SK-N-SH treated with all-trans-retinoic acid at 6 μM for 48 hours (cell line): Measurements from ENCODE around the gene MIEF2.

ENCODE experiments used
- ATAC-seq: fragments of 200-7000 bp; cut with Tn5 transposase; 3 replicates; pipeline ENCODE4 v1.9.1; 2020; ENCODE audit warnings: mild to moderate bottlenecking, moderate library complexity
- ARNTL ChIP-seq: fragments of 450-650 bp; formaldehyde crosslinking; IDR thresholded peaks from 2 replicates; pipeline ENCODE4 v1.5.0; 2020; ENCODE audit warnings: low read depth, mild to moderate bottlenecking, moderate library complexity, borderline replicate concordance
- BACH2 ChIP-seq: fragments of 250-450 bp; sonication (Bioruptor Pico); IDR thresholded peaks from 2 replicates; pipeline ENCODE4 v1.9.0; 2021; ENCODE audit warnings: mild to moderate bottlenecking, borderline replicate concordance
- CSDC2 ChIP-seq: fragments of 250-450 bp; sonication (Bioruptor Pico); IDR thresholded peaks from 2 replicates; pipeline ENCODE4 v1.5.0; 2020; ENCODE audit warnings: mild to moderate bottlenecking, moderate library complexity
- ESRRG ChIP-seq: fragments of 250-450 bp; sonication (Bioruptor Pico); IDR thresholded peaks from 2 replicates; pipeline ENCODE4 v1.6.1; 2021; ENCODE audit warnings: mild to moderate bottlenecking
- ISL1 ChIP-seq: fragments of 250-450 bp; sonication (Bioruptor Pico); IDR thresholded peaks from 2 replicates; pipeline ENCODE4 v2.1.2; 2022; ENCODE audit warnings: mild to moderate bottlenecking, moderate library complexity
- OSR1 ChIP-seq: fragments of 250-450 bp; sonication (Bioruptor Pico); IDR thresholded peaks from 2 replicates; pipeline ENCODE4 v1.8.0; 2022; ENCODE audit warnings: moderate library complexity, mild to moderate bottlenecking, inconsistent platforms
- PATZ1 ChIP-seq: fragments of 250-450 bp; sonication (Bioruptor Pico); IDR thresholded peaks from 2 replicates; pipeline ENCODE4 v1.8.0; 2020; ENCODE audit warnings: mild to moderate bottlenecking, moderate library complexity, borderline replicate concordance
- PPARA ChIP-seq: fragments of 250-450 bp; sonication (Bioruptor Pico); IDR thresholded peaks from 2 replicates; pipeline ENCODE4 v1.5.0; 2020; ENCODE audit warnings: mild to moderate bottlenecking, borderline replicate concordance
- SNAI2 ChIP-seq: fragments of 250-450 bp; sonication (Bioruptor Pico); IDR thresholded peaks from 2 replicates; pipeline ENCODE4 v1.5.0; 2020; ENCODE audit warnings: mild to moderate bottlenecking, moderate library complexity
- TCF4 ChIP-seq: fragments of 250-450 bp; sonication (Bioruptor Pico); IDR thresholded peaks from 2 replicates; pipeline ENCODE4 v1.8.0; 2021; ENCODE audit warnings: mild to moderate bottlenecking, moderate library complexity, borderline replicate concordance
- TOX ChIP-seq: fragments of 250-450 bp; sonication (Bioruptor Pico); IDR thresholded peaks from 2 replicates; pipeline ENCODE4 v1.8.0; 2021; ENCODE audit warnings: mild to moderate bottlenecking, moderate library complexity, borderline replicate concordance
- TSHZ2 ChIP-seq: fragments of 250-450 bp; sonication (Bioruptor Pico); IDR thresholded peaks from 2 replicates; pipeline ENCODE4 v1.5.0; 2020; ENCODE audit warnings: mild to moderate bottlenecking, moderate library complexity
- ZC3H10 ChIP-seq: fragments of 250-450 bp; sonication (Bioruptor Pico); IDR thresholded peaks from 2 replicates; pipeline ENCODE4 v1.5.1; 2021; ENCODE audit warnings: mild to moderate bottlenecking, moderate library complexity
- ZFP3 ChIP-seq: fragments of 250-450 bp; sonication (Bioruptor Pico); IDR thresholded peaks from 2 replicates; pipeline ENCODE4 v1.5.0; 2020; ENCODE audit warnings: mild to moderate bottlenecking, moderate library complexity
- ZFP30 ChIP-seq: fragments of 450-650 bp; formaldehyde crosslinking; IDR thresholded peaks from 2 replicates; pipeline ENCODE4 v1.5.0; 2022; ENCODE audit warnings: mild to moderate bottlenecking, moderate library complexity
- ZNF565 ChIP-seq: fragments of 450-650 bp; formaldehyde crosslinking; conservative IDR thresholded peaks from 2 replicates; pipeline ENCODE4 v1.5.0; 2020; ENCODE audit warnings: low read depth, mild to moderate bottlenecking, moderate library complexity
- ZNF70 ChIP-seq: fragments of 450-650 bp; formaldehyde crosslinking; IDR thresholded peaks from 2 replicates; pipeline ENCODE4 v1.5.0; 2020; ENCODE audit warnings: mild to moderate bottlenecking, moderate library complexity
- ZNF8 ChIP-seq: fragments of 450-650 bp; formaldehyde crosslinking; IDR thresholded peaks from 2 replicates; pipeline ENCODE4 v1.5.0; 2020; ENCODE audit warnings: mild to moderate bottlenecking, moderate library complexity
- TF ChIP-seq, protein P1 (sequence below): fragments of 250-450 bp; sonication (Bioruptor Pico); IDR thresholded peaks from 2 replicates; pipeline ENCODE4 v1.5.1; 2020; ENCODE audit warnings: low read depth, mild to moderate bottlenecking, moderate library complexity
- TF ChIP-seq, protein P2 (sequence below): fragments of 250-450 bp; sonication (Bioruptor Pico); IDR thresholded peaks from 2 replicates; pipeline ENCODE4 v1.8.0; 2021; ENCODE audit warnings: low read depth, mild to moderate bottlenecking, moderate library complexity, borderline replicate concordance

MIEF2 gene

GRCh38 chr17:18257268-18257981 lies 3.0 kb upstream of the MIEF2 start:
- TF ChIP-seq ZC3H10 (CRISPR knock-in tag) (no peak), ZFP30 (no peak)
- peak; percentile 36 for ATAC-seq

DNA sequence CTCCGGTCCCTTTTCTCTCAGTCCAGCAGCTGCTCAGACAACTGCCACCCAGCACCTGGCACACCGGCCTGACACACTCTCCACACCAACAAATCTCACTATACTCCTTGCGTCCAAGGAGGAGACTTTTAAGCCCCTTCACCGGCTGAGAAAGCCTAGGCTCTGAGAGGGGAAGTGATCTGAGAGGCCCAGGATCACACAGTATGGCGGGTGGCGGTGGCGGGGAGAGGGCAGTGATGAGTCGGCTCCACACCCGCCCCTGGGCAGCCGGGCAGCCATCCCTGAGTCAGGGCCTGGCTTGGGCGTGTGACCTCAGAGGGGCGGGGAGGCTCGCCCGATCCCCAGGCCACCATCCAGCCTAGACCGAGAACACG lies 2.5 kb upstream of the MIEF2 start:
- TF ChIP-seq ESRRG (no peak), ZFP3 (CRISPR knock-in tag) (no peak), ZC3H10 (CRISPR knock-in tag) (no peak), ARNTL (CRISPR knock-in tag) (no peak), ISL1 (CRISPR knock-in tag) (no peak), ZNF70 (no peak), PPARA (no peak), ZNF8 (CRISPR knock-in tag) (no peak), OSR1 (no peak), SNAI2 (no peak), CSDC2 (CRISPR knock-in tag) (no peak), BACH2 (no peak), TCF4 (CRISPR knock-in tag) (no peak), ZNF565 (CRISPR knock-in tag) (no peak)
- TF ChIP-seq, protein P1, sequence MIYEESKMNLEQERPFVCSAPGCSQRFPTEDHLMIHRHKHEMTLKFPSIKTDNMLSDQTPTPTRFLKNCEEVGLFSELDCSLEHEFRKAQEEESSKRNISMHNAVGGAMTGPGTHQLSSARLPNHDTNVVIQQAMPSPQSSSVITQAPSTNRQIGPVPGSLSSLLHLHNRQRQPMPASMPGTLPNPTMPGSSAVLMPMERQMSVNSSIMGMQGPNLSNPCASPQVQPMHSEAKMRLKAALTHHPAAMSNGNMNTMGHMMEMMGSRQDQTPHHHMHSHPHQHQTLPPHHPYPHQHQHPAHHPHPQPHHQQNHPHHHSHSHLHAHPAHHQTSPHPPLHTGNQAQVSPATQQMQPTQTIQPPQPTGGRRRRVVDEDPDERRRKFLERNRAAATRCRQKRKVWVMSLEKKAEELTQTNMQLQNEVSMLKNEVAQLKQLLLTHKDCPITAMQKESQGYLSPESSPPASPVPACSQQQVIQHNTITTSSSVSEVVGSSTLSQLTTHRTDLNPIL (CRISPR knock-in tag) = no peak
- TF ChIP-seq, protein P2, sequence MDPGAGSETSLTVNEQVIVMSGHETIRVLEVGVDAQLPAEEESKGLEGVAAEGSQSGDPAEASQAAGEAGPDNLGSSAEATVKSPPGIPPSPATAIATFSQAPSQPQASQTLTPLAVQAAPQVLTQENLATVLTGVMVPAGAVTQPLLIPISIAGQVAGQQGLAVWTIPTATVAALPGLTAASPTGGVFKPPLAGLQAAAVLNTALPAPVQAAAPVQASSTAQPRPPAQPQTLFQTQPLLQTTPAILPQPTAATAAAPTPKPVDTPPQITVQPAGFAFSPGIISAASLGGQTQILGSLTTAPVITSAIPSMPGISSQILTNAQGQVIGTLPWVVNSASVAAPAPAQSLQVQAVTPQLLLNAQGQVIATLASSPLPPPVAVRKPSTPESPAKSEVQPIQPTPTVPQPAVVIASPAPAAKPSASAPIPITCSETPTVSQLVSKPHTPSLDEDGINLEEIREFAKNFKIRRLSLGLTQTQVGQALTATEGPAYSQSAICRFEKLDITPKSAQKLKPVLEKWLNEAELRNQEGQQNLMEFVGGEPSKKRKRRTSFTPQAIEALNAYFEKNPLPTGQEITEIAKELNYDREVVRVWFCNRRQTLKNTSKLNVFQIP (CRISPR knock-in tag) = no peak
- ATAC-seq = peak; percentile 79

DNA sequence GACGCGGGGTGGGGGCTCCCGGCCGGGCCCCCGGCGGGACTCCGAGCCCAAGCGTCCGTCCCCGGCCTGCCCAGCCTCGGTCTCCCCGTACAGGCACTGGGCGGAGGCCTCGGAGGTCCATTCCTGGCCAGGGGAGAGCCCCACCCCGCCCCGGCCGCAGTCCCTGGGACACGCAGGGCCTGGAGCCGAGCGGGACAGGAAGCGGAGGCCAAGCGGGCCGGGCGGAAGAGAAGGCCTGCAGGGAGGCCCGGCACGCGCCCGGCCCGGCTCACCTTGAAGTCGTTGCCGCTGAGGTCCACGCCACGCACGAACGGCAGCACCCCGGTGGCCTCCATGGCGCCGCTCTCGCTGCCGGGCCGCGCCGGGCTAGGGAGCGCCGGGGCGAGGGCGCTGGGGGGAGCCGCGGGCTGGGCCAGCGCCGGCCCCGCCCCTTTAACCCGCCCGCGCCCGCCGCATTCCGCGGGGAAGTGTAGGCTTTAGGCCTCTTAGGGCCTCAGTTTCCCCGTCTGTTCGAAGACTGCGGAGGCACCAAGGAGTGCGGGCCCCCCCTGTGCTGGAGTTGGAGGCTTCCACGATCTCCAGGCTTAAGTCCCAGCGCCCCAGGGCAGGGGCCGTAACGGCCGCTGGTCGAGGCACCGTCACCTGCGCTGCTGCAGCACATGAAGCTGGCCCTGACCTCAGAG lies 2.0 kb upstream of the MIEF2 start, which contains the start of gene FLII:
Gene FLII (minus strand): TSS at position 383 of the 683 bp plus-strand sequence. CDS start 48 bp downstream, at position 335.
- peak; percentile 62 for ATAC-seq
- TF ChIP-seq ESRRG (no peak), PATZ1 (CRISPR knock-in tag) (peak; percentile 72; the same call in 1 of the 2 replicates), ISL1 (CRISPR knock-in tag) (no peak), BACH2 (no peak)
- TF ChIP-seq, protein P2 (CRISPR knock-in tag) = no peak

GRCh38 chr17:18259621-18260331 lies 686 bp upstream of the MIEF2 start:
- ATAC-seq = no peak
- TF ChIP-seq ISL1 (CRISPR knock-in tag) = no peak
- TF ChIP-seq ESRRG = no peak
- no peak for TF ChIP-seq SNAI2

GRCh38 chr17:18261146-18261515 lies 669 bp downstream of the MIEF2 start:
- ATAC-seq = peak; percentile 32
- TF ChIP-seq TSHZ2 (CRISPR knock-in tag) (no peak), TOX (CRISPR knock-in tag) (no peak), PATZ1 (CRISPR knock-in tag) (no peak), ESRRG (no peak), OSR1 (no peak), SNAI2 (no peak)
- TF ChIP-seq, protein P1 (CRISPR knock-in tag) = no peak
